Peyer's patch (tissue), 4 donors: ENCODE data around the gene SKAP1. TPM values are rescaled to one million over a fixed set of nuclear protein-coding genes. Genes with fewer than 3 reads are reported as not detected.
"Not testable (repeated sequence)": the region's sequence is repeated elsewhere in the genome, so short reads cannot be mapped to it uniquely, and the experiment has no call there.

Experiments
- DNase-seq, 3 donors: peaks; one replicate each; pipeline ENCODE4 v3.0.0-alpha.2; 2017 to 2019
- H3K27ac ChIP-seq, 4 donors: fragments of 200-600 bp; sonication (generic); one replicate each; pipeline ENCODE4 v1.5.1; 2016 to 2019
- H3K27me3 ChIP-seq, 2 donors: fragments of 200-600 bp; sonication (generic); one replicate each; pipeline ENCODE4 v1.5.1; 2019
- H3K36me3 ChIP-seq, 3 donors: fragments of 200-600 bp; sonication (generic); one replicate each; pipeline ENCODE4 v1.5.1; 2016 to 2019
- H3K4me1 ChIP-seq, 4 donors: fragments of 200-600 bp; sonication (generic); one replicate each; pipeline ENCODE4 v1.5.1; 2016 to 2019
- H3K4me3 ChIP-seq, 4 donors: fragments of 200-600 bp; sonication (generic); 1 replicate in 3 of 4; 2 replicates in 1 of 4; pipeline ENCODE4 v1.5.1; 2016 to 2019; ENCODE audit warnings: mild to moderate bottlenecking in 1 of 4
- H3K9me3 ChIP-seq, 4 donors: fragments of 200-600 bp; sonication (generic); one replicate each; pipeline ENCODE4 v1.5.1; 2016 to 2019; ENCODE audit warnings: mild to moderate bottlenecking in 1 of 4
- CTCF ChIP-seq, 6 experiments: fragments of 450-650 bp in 4 of 6; fragments of 200-600 bp in 2 of 6; sonication (generic) in 1 of 6; IDR thresholded peaks; one replicate each; pipeline ENCODE4 v1.5.1; 2017 to 2019; ENCODE audit warnings: antibody characterized with exemption in 6 of 6, mild to moderate bottlenecking in 3 of 6, moderate library complexity in 1 of 6
- POLR2A ChIP-seq, 2 donors: fragments of 450-650 bp; IDR thresholded peaks; one replicate each; pipeline ENCODE4 v1.5.1; 2017; ENCODE audit warnings: antibody characterized with exemption in 2 of 2, mild to moderate bottlenecking in 2 of 2, moderate library complexity in 2 of 2
- total RNA-seq, 4 donors: library from RNA; depleted of rRNA; stranded (reverse); fragments of >200 nt; gene quantifications; one replicate each; pipeline ENCODE4 v1.1.0, GENCODE V29; 2016

The SKAP1 gene
- total RNA-seq, 4 donors from 2014 or later: 3.1 to 17.3 (median 6.5) TPM

- no peak overlapping the region for H3K4me3 ChIP-seq
Observed at GRCh38 chr17:48192321-48192731, 237.7 kb downstream of the SKAP1 start.

GRCh38 chr17:48191362-48191761 lies 238.7 kb downstream of the SKAP1 start:
- Histone ChIP-seq H3K36me3 (no peaks in the 10 kb centered on the region), H3K9me3 (no peaks in the 10 kb centered on the region), H3K27me3 (no peaks in the 10 kb centered on the region), H3K4me3 (no peak overlapping the region), H3K27ac (no peak overlapping the region), H3K4me1 (no peaks in the 10 kb centered on the region)
- TF ChIP-seq POLR2A (IDR thresholded peaks at IDR 0.05) (no peak), CTCF (IDR thresholded peaks at IDR 0.05) (no peak)
- DNase-seq: no peak

More at GRCh38 chr17:48192321-48192731, 237.7 kb downstream of the SKAP1 start:
- H3K9me3 ChIP-seq: no peaks in the 10 kb centered on the region
- H3K27me3 ChIP-seq: no peaks in the 10 kb centered on the region
- no peaks in the 10 kb centered on the region for H3K4me1 ChIP-seq
- no peak for DNase-seq
- TF ChIP-seq POLR2A (IDR thresholded peaks at IDR 0.05) (no peak), CTCF (IDR thresholded peaks at IDR 0.05) (no peak)
- no peak overlapping the region for H3K27ac ChIP-seq
- H3K36me3 ChIP-seq: no peaks in the 10 kb centered on the region

DNA sequence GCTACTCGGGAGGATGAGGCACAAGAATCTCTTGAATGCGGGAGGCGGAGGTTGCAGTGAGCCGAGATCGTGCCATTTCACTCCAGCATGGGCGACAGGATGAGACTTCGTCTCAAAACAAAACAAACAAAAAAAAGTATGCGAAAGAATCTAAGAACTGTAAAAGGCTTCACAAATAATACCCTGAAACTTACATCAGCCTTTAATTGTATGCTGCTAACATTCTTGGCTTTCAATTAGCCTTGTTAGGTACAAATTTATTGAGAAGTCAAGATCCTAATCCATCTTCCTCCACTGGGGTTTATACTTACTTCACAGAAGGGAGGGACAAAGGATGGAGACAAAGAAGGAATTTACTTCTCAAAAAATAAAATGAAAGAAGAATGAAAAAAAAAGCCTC lies 239.1 kb downstream of the SKAP1 start:
- no peak for TF ChIP-seq POLR2A (IDR thresholded peaks at IDR 0.05)
- TF ChIP-seq CTCF (IDR thresholded peaks at IDR 0.05): no peak
- no peak for DNase-seq
- Histone ChIP-seq H3K9me3 (no peaks in the 10 kb centered on the region), H3K36me3 (no peaks in the 10 kb centered on the region), H3K4me1 (no peaks in the 10 kb centered on the region), H3K27me3 (no peaks in the 10 kb centered on the region), H3K4me3 (no peak overlapping the region), H3K27ac (no peak overlapping the region)

DNA sequence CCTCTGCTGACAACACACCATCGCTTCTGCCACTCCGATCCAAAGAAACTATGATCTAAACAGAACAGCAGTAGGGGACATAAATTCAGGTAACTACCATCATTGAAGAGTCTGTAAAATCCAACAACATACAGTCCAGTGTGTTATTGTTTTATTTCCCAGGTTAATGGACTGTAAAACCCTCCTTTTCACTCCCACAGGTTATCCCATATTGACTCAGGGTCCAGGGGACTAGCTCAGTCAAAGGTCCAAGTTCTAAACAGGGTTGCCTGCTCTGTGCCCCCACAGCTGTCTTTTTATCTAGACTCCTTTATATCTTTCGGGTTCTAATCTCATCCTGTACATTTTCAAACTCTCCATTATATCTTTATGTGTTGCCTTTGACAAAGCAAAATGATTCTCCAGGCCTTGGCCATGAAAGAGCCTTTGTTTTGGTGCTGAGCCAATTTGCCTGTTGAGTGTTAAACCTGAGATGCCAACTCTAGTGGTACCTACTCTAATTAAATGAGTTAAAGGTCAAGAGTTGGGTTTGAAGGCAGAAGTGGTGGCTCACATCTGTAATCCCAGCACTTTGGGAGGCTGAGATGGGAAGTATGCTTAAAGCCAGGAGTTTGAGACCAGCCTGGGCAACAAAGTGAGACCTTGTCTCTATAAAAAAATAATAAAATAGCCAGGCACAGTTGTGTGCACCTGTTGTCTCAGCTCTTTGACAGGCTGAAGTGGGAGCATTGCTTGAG lies 242.0 kb downstream of the SKAP1 start:
- H3K9me3 ChIP-seq: no peaks in the 10 kb centered on the region
- no peaks in the 10 kb centered on the region for H3K36me3 ChIP-seq
- no peak for DNase-seq
- H3K4me3 ChIP-seq: no peak overlapping the region
- H3K27ac ChIP-seq: no peak overlapping the region
- TF ChIP-seq POLR2A (IDR thresholded peaks at IDR 0.05) (no peak), CTCF (IDR thresholded peaks at IDR 0.05) (no peak)
- no peaks in the 10 kb centered on the region for H3K27me3 ChIP-seq
- H3K4me1 ChIP-seq: no peaks in the 10 kb centered on the region

GRCh38 chr17:48186317-48186716 lies 243.7 kb downstream of the SKAP1 start:
- not testable (repeated sequence) for H3K27me3 ChIP-seq, H3K4me1 ChIP-seq

DNA sequence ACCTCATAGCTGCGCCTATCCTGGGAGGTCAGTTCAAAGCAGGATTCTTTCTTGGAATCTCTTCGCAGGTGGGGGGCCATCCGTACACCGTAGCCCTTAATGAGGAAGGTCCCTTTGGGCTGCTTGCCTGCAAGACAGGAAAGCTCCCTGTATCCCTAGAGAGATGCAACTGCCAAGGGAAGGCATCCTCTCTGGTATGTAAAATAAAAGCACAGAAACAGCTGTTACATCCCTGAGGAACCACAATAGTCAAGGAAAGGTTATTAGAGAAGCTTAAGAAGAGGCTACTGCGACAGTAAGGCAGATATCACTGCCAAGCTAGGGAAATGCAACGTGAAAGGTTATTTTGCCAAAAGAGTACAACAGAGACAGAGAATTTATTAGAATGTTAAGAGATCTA lies 245.3 kb downstream of the SKAP1 start:
- no peak for DNase-seq
- Histone ChIP-seq H3K36me3 (no peaks in the 10 kb centered on the region), H3K4me3 (no peak overlapping the region), H3K27ac (no peak overlapping the region), H3K4me1 (no peaks in the 10 kb centered on the region), H3K27me3 (no peaks in the 10 kb centered on the region), H3K9me3 (no peaks in the 10 kb centered on the region)
- no peak for TF ChIP-seq CTCF (IDR thresholded peaks at IDR 0.05)
- TF ChIP-seq POLR2A (IDR thresholded peaks at IDR 0.05): no peak

More at GRCh38 chr17:48186317-48186716, 243.7 kb downstream of the SKAP1 start:
- H3K4me3 ChIP-seq, H3K36me3 ChIP-seq, DNase-seq, H3K9me3 ChIP-seq, H3K27ac ChIP-seq: not testable (repeated sequence)
